ENCODE data around the gene CSMD2. TPM values are rescaled to one million over a fixed set of nuclear protein-coding genes. Genes with fewer than 3 reads are reported as not detected.

Gene CSMD2
- total RNA-seq, 4 donors from 2014 or later = 8.6 TPM; not detected in 3

- no peaks in the 10 kb centered on the region for H3K27me3 ChIP-seq
- no peaks in the 10 kb centered on the region for H3K36me3 ChIP-seq
- TF ChIP-seq POLR2A (IDR thresholded peaks at IDR 0.05) = no peak
- no peak for TF ChIP-seq CTCF (IDR thresholded peaks at IDR 0.05)
- H3K4me3 ChIP-seq = no peak overlapping the region
- H3K9me3 ChIP-seq = no peaks in the 10 kb centered on the region
- H3K4me1 ChIP-seq = no peaks in the 10 kb centered on the region
- DNase-seq = no peak
- intact Hi-C loops (cut with DNase I; ENCODE audit: low total_unique reads) = no loop called here
- H3K27ac ChIP-seq = no peak overlapping the region
Observed at GRCh38 chr1:34052565-34052964, 112.5 kb downstream of the CSMD2 start.

- no peak for DNase-seq
- intact Hi-C loops (cut with DNase I; ENCODE audit: low total_unique reads) = no loop called here
- no peaks in the 10 kb centered on the region for H3K4me1 ChIP-seq
- no peaks in the 10 kb centered on the region for H3K27me3 ChIP-seq
- H3K4me3 ChIP-seq = no peak overlapping the region
- no peak for TF ChIP-seq CTCF (IDR thresholded peaks at IDR 0.05)
- TF ChIP-seq POLR2A (IDR thresholded peaks at IDR 0.05) = no peak
- no peak overlapping the region for H3K27ac ChIP-seq
- H3K9me3 ChIP-seq = no peaks in the 10 kb centered on the region
- no peaks in the 10 kb centered on the region for H3K36me3 ChIP-seq
Observed at GRCh38 chr1:34050709-34051485, 114.1 kb downstream of the CSMD2 start.

GRCh38 chr1:34049994-34050393, 115.0 kb downstream of the CSMD2 start:
- H3K36me3 ChIP-seq = no peaks in the 10 kb centered on the region
- no peaks in the 10 kb centered on the region for H3K4me1 ChIP-seq
- H3K27ac ChIP-seq = no peak overlapping the region
- H3K4me3 ChIP-seq = no peak overlapping the region
- TF ChIP-seq CTCF (IDR thresholded peaks at IDR 0.05) = no peak
- no peak for TF ChIP-seq POLR2A (IDR thresholded peaks at IDR 0.05)
- no peaks in the 10 kb centered on the region for H3K27me3 ChIP-seq
- H3K9me3 ChIP-seq = no peaks in the 10 kb centered on the region
- intact Hi-C loops (cut with DNase I; ENCODE audit: low total_unique reads) = no loop called here
- no peak for DNase-seq

GRCh38 chr1:34049477-34049876, 115.6 kb downstream of the CSMD2 start:
- Histone ChIP-seq H3K36me3 (no peaks in the 10 kb centered on the region), H3K4me3 (no peak overlapping the region), H3K27me3 (no peaks in the 10 kb centered on the region), H3K9me3 (no peaks in the 10 kb centered on the region), H3K4me1 (no peaks in the 10 kb centered on the region), H3K27ac (no peak overlapping the region)
- no peak for TF ChIP-seq POLR2A (IDR thresholded peaks at IDR 0.05)
- TF ChIP-seq CTCF (IDR thresholded peaks at IDR 0.05) = no peak
- intact Hi-C loops (cut with DNase I; ENCODE audit: low total_unique reads) = no loop called here
- no peak for DNase-seq

- Histone ChIP-seq H3K4me1 (no peaks in the 10 kb centered on the region), H3K4me3 (no peak overlapping the region), H3K27ac (no peak overlapping the region), H3K9me3 (no peaks in the 10 kb centered on the region), H3K36me3 (no peaks in the 10 kb centered on the region), H3K27me3 (no peaks in the 10 kb centered on the region)
- DNase-seq = no peak
- intact Hi-C loops (cut with DNase I; ENCODE audit: low total_unique reads) = no loop called here
- no peak for TF ChIP-seq POLR2A (IDR thresholded peaks at IDR 0.05)
- TF ChIP-seq CTCF (IDR thresholded peaks at IDR 0.05) = no peak
Observed at GRCh38 chr1:34037856-34038255, 127.2 kb downstream of the CSMD2 start.
